GM08714 (cell line): ENCODE results near the gene AMOT.

Experiments used
- H3K4me3 ChIP-seq: fragments of 200-500 bp; sonication (Bioruptor generic); 2 replicates; pipeline ENCODE4 v1.5.1; 2014; ENCODE audit warnings: mild to moderate bottlenecking, low read length, inconsistent platforms
- ZNF274 ChIP-seq: IDR thresholded peaks from 2 replicates; pipeline ENCODE4 v1.6.1; 2012; ENCODE audit warnings: mild to moderate bottlenecking, low read depth, low read length

The AMOT gene

DNA sequence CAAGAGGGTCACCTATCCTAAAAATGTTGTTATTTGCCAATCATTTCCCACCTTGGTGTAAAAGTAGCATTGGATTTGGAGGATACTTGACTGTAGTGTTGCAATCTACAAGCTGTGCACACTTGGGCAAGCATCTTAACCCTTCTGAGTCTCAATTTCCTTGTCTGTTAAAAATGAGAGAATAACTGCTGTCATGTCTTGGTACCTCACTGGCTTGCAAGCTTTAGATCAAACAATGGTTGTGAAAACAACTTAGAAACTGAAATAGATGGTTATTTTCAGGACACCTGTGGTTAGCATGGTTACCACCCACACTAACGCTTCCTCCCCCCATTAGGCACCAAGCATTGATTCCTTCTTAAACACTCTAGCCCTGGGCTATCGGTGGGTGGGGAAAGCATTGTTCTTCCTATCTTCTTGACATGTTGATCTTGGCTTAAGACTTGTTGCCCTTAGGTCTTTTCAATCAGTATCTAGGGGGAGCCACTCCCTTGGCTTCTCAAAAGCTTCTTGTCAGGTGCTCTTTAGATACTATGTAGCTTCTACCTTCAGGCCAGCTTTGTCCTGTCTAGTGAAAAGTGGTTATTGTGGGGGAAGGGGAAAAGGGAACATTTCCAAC is 10.6 kb upstream of the AMOT start:
- H3K4me3 ChIP-seq = peak overlapping the region; percentile 31; the same call in 1 of the 2 replicates
- TF ChIP-seq ZNF274 = no peak

DNA sequence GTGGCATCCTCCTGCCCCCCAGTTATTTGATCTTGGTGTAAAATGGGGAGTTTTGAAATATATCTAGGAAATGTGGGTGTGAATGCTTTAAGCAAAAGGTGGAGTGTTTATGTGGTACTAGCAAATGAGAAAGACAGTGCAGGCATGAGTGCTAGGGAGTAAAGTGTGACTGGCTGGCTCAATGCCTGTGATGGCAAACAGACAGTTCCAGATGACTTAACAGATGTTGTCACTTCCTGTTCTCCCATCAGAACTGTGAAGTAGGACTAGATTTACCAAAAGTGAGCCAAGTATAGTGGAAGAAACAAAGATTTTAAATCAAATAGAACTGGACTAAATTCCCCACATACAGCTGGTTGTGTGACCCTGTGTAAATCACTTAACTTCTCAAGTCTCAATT is 8.4 kb upstream of the AMOT start:
- no peak for TF ChIP-seq ZNF274
- no peak overlapping the region for H3K4me3 ChIP-seq

DNA sequence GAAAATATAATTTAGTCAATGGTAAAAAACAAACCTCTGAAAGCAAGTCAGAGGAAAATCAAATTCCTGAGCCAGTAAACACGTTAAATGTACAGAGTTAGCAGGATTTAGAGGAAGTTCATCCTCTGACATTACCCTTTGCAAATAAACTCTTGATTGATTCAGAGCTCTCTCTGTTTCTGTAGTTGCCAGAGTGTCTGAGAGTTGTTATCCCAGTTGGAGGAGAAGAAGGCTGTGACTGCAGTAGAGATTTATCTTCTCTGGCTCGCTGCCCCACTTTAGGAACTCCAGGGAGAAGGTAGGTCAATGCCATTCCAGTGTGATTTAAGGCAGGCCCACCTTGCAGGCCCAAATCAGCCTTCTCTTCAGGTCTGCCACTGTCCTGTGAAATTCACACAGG is 6.2 kb upstream of the AMOT start:
- no peak for TF ChIP-seq ZNF274
- no peak overlapping the region for H3K4me3 ChIP-seq

DNA sequence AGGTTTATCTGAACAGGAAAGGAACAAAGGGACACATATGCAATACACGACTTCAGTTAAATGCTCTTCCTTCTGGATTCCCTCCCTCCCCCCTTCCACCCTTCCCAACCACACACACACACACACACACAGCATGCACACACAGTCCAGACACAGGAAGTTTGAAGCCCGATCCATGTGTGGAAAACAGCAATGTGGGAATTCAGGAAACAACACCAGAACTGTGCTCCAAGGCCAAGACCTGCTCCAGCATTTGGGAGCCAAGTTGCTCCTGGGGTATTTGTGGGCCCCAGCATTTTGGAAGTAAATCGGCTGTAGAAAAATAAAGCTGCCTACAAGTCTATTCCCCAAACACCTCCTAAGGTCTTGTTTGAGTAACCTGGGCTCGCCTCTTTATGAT is 5.6 kb upstream of the AMOT start:
- no peak for TF ChIP-seq ZNF274
- H3K4me3 ChIP-seq = no peak overlapping the region

DNA sequence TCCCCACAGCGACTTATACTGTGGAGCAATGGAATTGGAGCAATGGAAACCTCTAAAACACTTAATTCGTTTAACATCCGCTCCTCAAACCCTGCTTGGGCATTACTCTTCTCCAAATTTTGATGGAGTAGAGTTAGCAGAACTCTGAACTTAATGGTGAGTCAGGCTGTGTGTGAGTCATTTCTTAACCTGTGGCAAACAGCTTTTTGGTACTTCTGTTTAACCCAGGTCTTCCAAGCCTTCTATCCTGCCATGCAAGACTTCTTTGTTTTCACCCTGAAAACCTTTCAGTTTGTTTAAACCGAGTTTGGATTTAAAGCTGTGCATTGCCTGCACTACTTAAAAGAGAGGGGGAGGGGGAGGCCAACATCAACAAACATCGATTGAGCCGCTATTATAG is 3.6 kb upstream of the AMOT start:
- H3K4me3 ChIP-seq = no peak overlapping the region
- no peak for TF ChIP-seq ZNF274

DNA sequence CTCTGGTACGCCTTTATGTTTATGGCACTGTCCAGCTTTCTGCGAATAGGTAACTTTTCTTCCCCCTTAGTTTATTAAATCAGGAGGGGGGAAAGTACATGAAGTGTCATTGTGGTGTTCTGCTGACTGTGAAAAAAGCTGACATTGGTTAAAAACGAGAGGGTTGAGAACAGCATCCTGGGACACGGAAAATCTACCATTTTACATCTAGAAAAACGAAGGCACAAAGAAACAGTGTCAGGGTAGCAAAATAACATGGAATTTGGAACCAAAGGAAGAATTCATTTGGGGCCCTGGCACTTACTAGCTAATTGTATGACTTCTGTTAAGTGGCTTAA is 1.2 kb upstream of the AMOT start:
- no peak for TF ChIP-seq ZNF274
- H3K4me3 ChIP-seq = peak overlapping the region; percentile 48

DNA sequence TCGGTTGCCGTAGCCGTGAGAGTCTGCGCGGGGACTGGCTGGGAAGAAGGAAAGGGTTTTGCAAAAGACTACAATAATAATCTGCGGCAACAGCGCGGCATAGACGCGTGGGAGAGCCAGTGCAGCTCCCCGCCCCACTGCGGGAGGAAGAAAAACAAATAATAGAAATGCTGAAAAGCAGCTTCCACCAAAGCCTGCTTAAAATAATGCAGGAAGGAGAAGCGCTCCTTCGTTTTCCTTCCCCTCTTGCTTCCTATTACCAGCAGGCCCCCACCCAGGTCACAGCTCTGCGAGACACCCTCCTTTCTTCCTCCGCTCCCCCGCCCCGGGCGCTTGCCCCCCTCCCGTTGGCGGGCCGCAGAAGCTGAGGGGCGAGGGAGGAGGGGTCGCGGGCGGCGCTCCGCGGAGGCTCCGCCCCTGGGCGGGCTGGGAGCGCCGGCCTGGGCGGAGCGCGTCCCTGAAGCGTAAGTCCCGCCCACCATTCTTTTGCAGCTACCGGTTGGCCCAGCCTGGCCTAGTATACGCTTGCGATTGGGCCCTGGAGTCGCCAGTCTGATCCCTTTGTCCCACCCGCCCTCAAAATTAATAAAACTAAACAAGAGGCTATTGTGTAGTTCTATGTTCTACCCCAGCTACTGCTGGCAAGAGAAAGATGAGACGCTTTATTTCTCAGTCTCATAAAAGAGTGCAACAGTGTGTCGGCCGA is 636 bp upstream of the AMOT start:
- peak overlapping the region; percentile 77 for H3K4me3 ChIP-seq
- TF ChIP-seq ZNF274 = no peak

DNA sequence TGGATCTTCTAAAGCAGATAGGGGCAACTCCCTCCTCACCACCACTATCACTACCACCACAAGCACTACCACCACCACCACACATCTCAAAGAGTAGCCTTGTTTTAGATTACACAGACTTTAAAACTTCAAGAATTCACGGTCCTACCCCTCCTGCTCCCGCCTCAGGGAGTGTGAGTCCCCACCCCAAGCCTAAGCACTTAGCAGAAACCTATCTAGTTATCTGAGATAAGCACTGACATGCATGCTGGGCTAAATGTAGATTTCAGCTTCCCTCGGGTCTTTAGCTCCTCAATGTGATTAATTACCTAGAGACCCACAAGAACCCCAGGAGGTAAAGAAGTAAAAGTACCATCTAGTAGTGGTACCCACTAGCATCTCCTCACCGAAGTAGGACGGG is 775 bp downstream of the AMOT start:
- TF ChIP-seq ZNF274 = no peak
- H3K4me3 ChIP-seq = peak overlapping the region; percentile 77

DNA sequence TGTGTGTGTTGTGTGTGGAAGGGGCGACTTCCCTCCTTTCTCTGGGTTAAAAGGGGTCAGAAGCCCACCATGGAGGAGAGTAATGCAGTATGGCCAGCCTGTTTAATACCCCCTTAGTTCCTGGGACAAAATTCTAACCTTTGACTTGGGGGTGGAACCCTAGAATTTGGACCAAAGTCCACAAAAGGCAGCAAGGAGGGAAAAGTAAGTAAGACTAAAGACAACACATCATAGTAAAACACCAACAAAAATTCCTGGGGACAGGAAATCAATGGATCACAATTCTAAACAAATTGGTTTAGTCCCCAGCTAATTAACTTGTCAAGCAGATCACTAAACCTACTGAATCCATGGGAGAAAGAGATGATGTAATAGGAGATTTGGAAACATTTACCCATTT is 3.1 kb downstream of the AMOT start:
- TF ChIP-seq ZNF274 = no peak
- H3K4me3 ChIP-seq = no peak overlapping the region

DNA sequence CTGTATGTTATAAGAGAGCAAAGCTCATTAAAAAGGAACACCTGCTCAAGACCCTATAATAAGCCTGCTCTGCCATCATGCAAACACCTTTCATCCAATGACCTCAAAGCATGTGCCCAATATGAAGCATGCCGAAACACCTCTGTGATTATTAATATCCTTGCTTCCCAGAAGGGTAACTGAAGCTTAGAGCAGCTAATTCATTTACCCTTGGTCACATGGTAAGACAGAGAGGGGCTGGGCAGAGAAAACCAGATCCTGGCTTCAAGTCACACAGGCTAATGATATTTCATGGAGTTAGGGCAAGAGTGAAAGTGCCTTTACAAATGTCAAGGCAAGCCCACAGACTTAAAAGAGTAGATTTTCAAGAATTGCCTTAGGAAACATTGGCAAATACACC is 5.6 kb downstream of the AMOT start:
- no peak for TF ChIP-seq ZNF274
- H3K4me3 ChIP-seq = no peak overlapping the region

DNA sequence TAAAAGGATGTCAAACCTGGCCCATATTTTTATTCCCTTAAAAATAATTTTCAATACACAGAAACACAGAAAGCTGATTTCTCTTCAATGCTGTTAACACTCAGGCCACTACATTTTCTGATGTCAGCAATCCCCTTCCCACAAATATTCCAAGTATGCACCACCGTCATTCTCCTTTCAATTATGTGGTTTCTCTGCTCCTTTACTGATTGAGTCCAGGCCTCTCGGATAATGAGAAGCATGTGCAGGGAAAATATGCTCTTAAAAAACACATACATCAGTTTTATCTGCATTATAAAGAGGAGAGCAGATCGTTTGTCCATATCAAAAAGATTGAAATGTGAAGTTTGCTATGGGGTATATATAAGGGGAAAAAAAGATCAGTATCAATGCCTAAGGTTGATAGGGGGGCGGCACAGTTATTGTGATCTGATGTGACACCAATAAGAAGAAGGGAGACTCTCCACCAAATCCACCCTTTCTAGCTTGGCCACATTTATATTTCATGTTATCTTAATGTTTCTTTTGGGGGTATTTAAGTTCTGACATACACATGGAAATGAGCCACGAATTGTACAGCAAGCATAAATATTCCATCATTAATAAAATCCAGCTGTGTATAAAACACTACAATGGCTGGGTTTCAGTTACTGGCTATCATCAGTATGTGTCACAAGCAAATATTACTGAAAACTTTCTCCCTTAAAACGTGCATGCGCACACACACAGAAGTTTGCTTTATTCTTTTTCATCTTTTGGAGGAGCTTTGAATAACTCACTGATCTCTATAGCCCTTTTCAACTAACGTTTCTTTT is 6.4 kb downstream of the AMOT start:
- TF ChIP-seq ZNF274 = no peak
- H3K4me3 ChIP-seq = no peak overlapping the region

DNA sequence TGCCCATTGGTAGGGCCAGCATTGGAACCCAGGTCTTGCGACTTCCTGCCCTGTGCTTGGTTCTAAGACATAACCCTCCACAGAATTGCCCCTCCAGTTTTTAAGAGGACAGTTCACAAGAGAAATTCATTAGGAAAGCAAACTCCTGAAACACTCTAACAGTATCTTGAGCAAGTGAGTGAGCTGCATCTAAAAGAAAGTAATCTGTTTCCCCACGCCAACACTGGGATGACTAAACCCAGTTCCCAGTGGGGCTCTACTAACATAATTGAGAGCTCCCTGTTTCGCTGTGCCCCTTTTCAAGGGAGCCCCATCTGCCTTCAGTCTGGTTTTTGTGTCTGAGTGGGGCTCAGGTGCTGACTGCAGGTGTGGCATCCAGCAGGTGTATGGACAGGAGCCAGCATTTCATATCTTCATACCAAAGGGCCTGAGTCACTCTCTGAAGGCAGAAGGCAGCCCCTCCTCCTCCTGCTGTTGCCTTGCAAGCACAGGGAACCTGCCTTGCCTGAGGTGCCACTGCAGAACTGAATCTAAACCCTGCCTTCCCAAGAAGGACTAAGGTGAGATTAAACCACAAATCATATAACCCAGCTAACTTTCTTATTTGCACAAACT is 8.0 kb downstream of the AMOT start:
- no peak overlapping the region for H3K4me3 ChIP-seq
- TF ChIP-seq ZNF274 = no peak

DNA sequence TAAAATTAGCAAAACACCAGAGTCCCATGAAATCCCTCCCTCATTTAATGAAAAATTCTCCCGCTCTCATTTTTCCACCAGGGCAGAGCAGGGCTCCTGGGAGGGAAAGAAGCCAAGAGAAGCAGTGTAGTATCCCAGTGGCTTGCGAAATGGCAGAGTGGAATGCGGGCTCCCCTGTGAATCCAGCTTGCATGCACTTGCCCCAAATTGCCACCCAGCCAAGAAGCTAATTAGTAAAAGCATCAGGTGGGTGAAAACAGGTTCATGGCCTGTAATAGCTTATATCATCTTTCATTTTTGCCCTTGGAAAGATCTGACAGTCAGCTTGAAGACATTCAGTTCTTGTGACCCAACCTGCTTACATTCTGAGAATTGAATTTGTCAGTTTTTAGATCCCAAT is 10.1 kb downstream of the AMOT start:
- no peak for TF ChIP-seq ZNF274
- H3K4me3 ChIP-seq = no peak overlapping the region

DNA sequence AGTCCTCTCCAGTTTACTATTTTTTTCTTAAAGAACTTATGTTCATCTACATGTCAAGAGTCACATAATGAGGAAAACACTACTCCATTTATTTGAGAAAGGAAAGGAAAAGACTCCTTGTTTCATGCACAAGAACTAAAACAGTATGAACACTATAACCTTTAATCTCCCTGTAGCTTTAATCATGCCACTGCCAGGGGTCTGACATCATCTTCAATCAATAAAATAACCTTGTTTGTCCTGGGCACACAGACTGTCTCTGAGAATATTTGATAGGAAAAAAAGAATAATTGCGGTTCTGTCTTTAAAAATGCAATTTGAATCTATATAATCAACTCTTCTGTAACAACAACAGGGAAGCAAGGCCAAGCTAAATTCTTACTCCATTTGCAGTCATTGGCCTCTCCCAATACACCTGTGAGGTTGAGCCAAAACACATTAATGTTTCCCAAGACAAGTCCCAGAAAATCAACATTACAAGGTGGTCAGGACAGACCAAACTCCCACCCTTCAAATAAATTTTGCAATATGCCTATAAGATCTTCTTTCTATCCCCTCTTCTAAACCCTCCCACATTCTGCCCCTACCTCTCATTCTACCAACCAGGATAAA is 13.2 kb downstream of the AMOT start:
- TF ChIP-seq ZNF274 = no peak
- H3K4me3 ChIP-seq = no peak overlapping the region
